Measurements from ENCODE around the gene ST7. TPM values are rescaled to one million over a fixed set of nuclear protein-coding genes. Genes with fewer than 3 reads are reported as not detected.

The ST7 gene
- total and polyA plus RNA-seq, 2 of the 13 experiments (the other 11 are each of a cell fraction or from before 2014, with no cell fraction given) = 17.3 to 23.5 TPM

- no peak for TF ChIP-seq CEBPZ (IDR thresholded peaks at IDR 0.05; ENCODE audit: low read length)
- TF ChIP-seq RAD51 (IDR thresholded peaks at IDR 0.05; ENCODE audit: borderline replicate concordance) = no peak
- TF ChIP-seq ETV6 (CRISPR knock-in tag; conservative IDR thresholded peaks at IDR 0.05) = no peak
- no peak for TF ChIP-seq ZBTB33 (CRISPR knock-in tag; IDR thresholded peaks at IDR 0.05)
- TF ChIP-seq TBL1XR1 (IDR thresholded peaks at IDR 0.05; ENCODE audit: borderline replicate concordance, low read length, partially characterized antibody) = no peak
- no peak for TF ChIP-seq ZFP37 (CRISPR knock-in tag; IDR thresholded peaks at IDR 0.05; ENCODE audit: borderline replicate concordance)
- TF ChIP-seq MAZ (IDR thresholded peaks at IDR 0.05; ENCODE audit: borderline replicate concordance, low read depth, low read length) = no peak
- no peak for TF ChIP-seq MAZ (CRISPR knock-in tag; IDR thresholded peaks at IDR 0.05; ENCODE audit: low read depth)
- no peak for TF ChIP-seq RFX1 (IDR thresholded peaks at IDR 0.05)
Measured at GRCh38 chr7:117126676-117127075, 173.4 kb downstream of the ST7 start (continued).
